ENCODE results near the gene CALN1. TPM values are rescaled to one million over a fixed set of nuclear protein-coding genes. Genes with fewer than 3 reads are reported as not detected.

CALN1 gene
- total RNA-seq, 1 experiment from 2014 or later, result 0.05 TPM

DNA sequence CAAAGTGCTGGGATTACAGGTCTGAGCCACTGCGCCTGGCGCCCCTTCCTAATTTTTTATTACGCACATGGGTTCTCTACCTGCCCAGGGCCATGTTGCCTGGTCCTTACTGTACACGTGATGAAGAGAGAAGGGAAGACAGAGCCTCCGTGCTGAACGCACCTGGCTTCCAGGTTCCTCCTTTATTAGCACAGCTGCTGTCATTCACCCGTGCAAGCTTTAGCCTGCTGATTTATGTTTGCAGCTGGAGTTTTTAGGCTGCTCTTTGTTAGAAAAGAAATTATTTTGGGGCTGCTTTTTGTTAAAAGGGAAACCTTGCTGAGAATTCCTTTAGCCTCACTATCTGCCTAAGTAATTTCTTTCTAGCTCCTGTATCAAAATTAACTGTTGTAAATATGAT is 417.0 kb downstream of the CALN1 start:
- ATAC-seq (no peak), DNase-seq (ENCODE audit: low read depth, low spot score) (no peak)
- Histone ChIP-seq H3K4me3 (ENCODE audit: low read depth in 2 of 2, low read length in 2 of 2) (no peak overlapping the region), H3K27ac (ENCODE audit: low read length) (no peak overlapping the region), H3K4me1 (ENCODE audit: control insufficient read depth, insufficient read depth, low read length) (no peaks in the 10 kb centered on the region), H3K9me3 (ENCODE audit: control insufficient read depth, insufficient read depth, low read depth, low read length) (no peaks in the 10 kb centered on the region), H3K36me3 (ENCODE audit: control insufficient read depth, insufficient read depth, low read length) (no peaks in the 10 kb centered on the region), H3K27me3 (ENCODE audit: control insufficient read depth, insufficient read depth, low read length) (no peaks in the 10 kb centered on the region)
- in situ Hi-C loops (cut with HindIII; ENCODE audit: low pct_unique_long_range_greater_than_20kb, low sequenced_read_pairs) (no loop called here), intact Hi-C loops (cut with micrococcal nuclease; ENCODE audit: unreplicated experiment) (no loop called here)
- ChIA-PET POLR2A (no interaction called here), CTCF (no interaction called here)
- TF ChIP-seq, protein P1, sequence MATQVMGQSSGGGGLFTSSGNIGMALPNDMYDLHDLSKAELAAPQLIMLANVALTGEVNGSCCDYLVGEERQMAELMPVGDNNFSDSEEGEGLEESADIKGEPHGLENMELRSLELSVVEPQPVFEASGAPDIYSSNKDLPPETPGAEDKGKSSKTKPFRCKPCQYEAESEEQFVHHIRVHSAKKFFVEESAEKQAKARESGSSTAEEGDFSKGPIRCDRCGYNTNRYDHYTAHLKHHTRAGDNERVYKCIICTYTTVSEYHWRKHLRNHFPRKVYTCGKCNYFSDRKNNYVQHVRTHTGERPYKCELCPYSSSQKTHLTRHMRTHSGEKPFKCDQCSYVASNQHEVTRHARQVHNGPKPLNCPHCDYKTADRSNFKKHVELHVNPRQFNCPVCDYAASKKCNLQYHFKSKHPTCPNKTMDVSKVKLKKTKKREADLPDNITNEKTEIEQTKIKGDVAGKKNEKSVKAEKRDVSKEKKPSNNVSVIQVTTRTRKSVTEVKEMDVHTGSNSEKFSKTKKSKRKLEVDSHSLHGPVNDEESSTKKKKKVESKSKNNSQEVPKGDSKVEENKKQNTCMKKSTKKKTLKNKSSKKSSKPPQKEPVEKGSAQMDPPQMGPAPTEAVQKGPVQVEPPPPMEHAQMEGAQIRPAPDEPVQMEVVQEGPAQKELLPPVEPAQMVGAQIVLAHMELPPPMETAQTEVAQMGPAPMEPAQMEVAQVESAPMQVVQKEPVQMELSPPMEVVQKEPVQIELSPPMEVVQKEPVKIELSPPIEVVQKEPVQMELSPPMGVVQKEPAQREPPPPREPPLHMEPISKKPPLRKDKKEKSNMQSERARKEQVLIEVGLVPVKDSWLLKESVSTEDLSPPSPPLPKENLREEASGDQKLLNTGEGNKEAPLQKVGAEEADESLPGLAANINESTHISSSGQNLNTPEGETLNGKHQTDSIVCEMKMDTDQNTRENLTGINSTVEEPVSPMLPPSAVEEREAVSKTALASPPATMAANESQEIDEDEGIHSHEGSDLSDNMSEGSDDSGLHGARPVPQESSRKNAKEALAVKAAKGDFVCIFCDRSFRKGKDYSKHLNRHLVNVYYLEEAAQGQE (IDR thresholded peaks at IDR 0.05; ENCODE audit: insufficient read depth in 1 of 2, low read depth in 2 of 2, low read length in 1 of 2), result no peak
- TF ChIP-seq TCF7L2 (IDR thresholded peaks at IDR 0.05; ENCODE audit: low read depth, low read length) (no peak), SIN3A (IDR thresholded peaks at IDR 0.05; ENCODE audit: borderline replicate concordance, insufficient read depth, low read depth, low read length) (no peak), POLR2AphosphoS5 (IDR thresholded peaks at IDR 0.05; ENCODE audit: low read depth, low read length) (no peak), CTCF (IDR thresholded peaks at IDR 0.05) (no peak)
- no TSS peak for BruUV-seq (replicated peaks)

DNA sequence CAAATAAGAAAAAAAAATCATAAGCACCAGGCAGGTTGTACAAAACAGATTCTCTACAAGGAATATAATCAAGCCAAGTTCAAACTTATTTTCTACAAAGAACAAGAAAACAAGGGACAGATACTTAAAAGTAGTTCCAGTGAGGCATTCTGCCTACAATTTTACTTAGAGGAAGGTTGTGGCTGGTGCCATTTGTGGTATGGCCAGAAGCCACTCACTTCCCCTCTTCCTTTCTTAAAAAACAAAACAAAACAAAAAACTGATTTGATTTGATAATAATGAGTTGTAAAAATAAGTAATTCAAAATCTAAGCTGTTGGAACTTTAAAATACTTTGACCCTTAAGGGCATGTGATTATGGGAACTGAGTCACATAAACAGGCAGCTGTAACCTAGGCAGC is 420.6 kb downstream of the CALN1 start:
- in situ Hi-C loops (cut with HindIII; ENCODE audit: low pct_unique_long_range_greater_than_20kb, low sequenced_read_pairs), result no loop called here
- no peak overlapping the region for H3K27ac ChIP-seq (ENCODE audit: low read length)
- DNase-seq (ENCODE audit: low read depth, low spot score) (no peak), ATAC-seq (no peak)
- no peaks in the 10 kb centered on the region for H3K27me3 ChIP-seq (ENCODE audit: control insufficient read depth, insufficient read depth, low read length)
- no peak overlapping the region for H3K4me3 ChIP-seq (ENCODE audit: low read depth in 2 of 2, low read length in 2 of 2)
- no TSS peak for BruUV-seq (replicated peaks)
- no peaks in the 10 kb centered on the region for H3K4me1 ChIP-seq (ENCODE audit: control insufficient read depth, insufficient read depth, low read length)
- TF ChIP-seq TCF7L2 (IDR thresholded peaks at IDR 0.05; ENCODE audit: low read depth, low read length) (no peak), POLR2AphosphoS5 (IDR thresholded peaks at IDR 0.05; ENCODE audit: low read depth, low read length) (no peak), CTCF (IDR thresholded peaks at IDR 0.05) (no peak), SIN3A (IDR thresholded peaks at IDR 0.05; ENCODE audit: borderline replicate concordance, insufficient read depth, low read depth, low read length) (no peak)
- TF ChIP-seq, protein P1 (IDR thresholded peaks at IDR 0.05; ENCODE audit: insufficient read depth in 1 of 2, low read depth in 2 of 2, low read length in 1 of 2), result no peak
- no peaks in the 10 kb centered on the region for H3K9me3 ChIP-seq (ENCODE audit: control insufficient read depth, insufficient read depth, low read depth, low read length)
- ChIA-PET CTCF (no interaction called here), POLR2A (no interaction called here)
- H3K36me3 ChIP-seq (ENCODE audit: control insufficient read depth, insufficient read depth, low read length), result no peaks in the 10 kb centered on the region
- intact Hi-C loops (cut with micrococcal nuclease; ENCODE audit: unreplicated experiment), result no loop called here

All from Panc1 (cell line).